Neutrophil (primary cell): Measurements from ENCODE around the gene RBMS3.

Source experiments
- H3K27ac ChIP-seq: fragments of 200-600 bp; sonication (generic); 2 replicates; pipeline ENCODE4 v1.5.1; 2016; ENCODE audit warnings: mild to moderate bottlenecking, moderate library complexity
- H3K27me3 ChIP-seq: fragments of 200-600 bp; sonication (generic); 2 replicates; pipeline ENCODE4 v1.6.0; 2016; ENCODE audit warnings: mild to moderate bottlenecking
- H3K36me3 ChIP-seq: fragments of 200-600 bp; sonication (generic); 2 replicates; pipeline ENCODE4 v1.5.1; 2017
- H3K4me1 ChIP-seq, 2 experiments: fragments of 200-600 bp in 1 of 2; sonication (generic) in 1 of 2; 1 replicate in 1 of 2; 2 replicates in 1 of 2; pipeline versions ENCODE4 v1.5.1 to v1.6.1; 2013 to 2016; ENCODE audit warnings: low read depth in 1 of 2, low read length in 1 of 2, mild to moderate bottlenecking in 1 of 2, moderate library complexity in 1 of 2; ENCODE audit not compliant: control insufficient read depth in 1 of 2, insufficient read depth in 1 of 2
- H3K4me3 ChIP-seq, 2 experiments: fragments of 200-600 bp in 1 of 2; sonication (generic) in 1 of 2; 1 replicate in 1 of 2; 2 replicates in 1 of 2; pipeline ENCODE4 v1.5.1; 2013 to 2016; ENCODE audit warnings: low read depth in 1 of 2, low read length in 1 of 2, mild to moderate bottlenecking in 1 of 2, moderate library complexity in 1 of 2
- H3K9me3 ChIP-seq: fragments of 200-600 bp; sonication (generic); 2 replicates; pipeline ENCODE4 v1.5.1; 2016
- CTCF ChIP-seq: fragments of 200-600 bp; sonication (generic); IDR thresholded peaks from 2 replicates; pipeline ENCODE4 v1.5.1; 2016; ENCODE audit warnings: antibody characterized with exemption

The RBMS3 gene

GRCh38 chr3:29741231-29741630 lies 460.4 kb downstream of the RBMS3 start:
- TF ChIP-seq CTCF, result no peak
- Histone ChIP-seq H3K27me3 (no peaks in the 10 kb centered on the region), H3K4me3 (no peak overlapping the region), H3K4me1 (no peaks in the 10 kb centered on the region), H3K9me3 (no peaks in the 10 kb centered on the region), H3K27ac (no peak overlapping the region), H3K36me3 (no peaks in the 10 kb centered on the region)

- TF ChIP-seq CTCF, result no peak
- Histone ChIP-seq H3K27ac (no peak overlapping the region), H3K9me3 (no peaks in the 10 kb centered on the region), H3K36me3 (no peaks in the 10 kb centered on the region), H3K4me3 (no peak overlapping the region), H3K4me1 (peaks cover 0 to 6% of the 10 kb centered on the region in 2 experiments), H3K27me3 (no peaks in the 10 kb centered on the region)
Observed at GRCh38 chr3:29745232-29745870, 464.5 kb downstream of the RBMS3 start.

- TF ChIP-seq CTCF, result no peak
- no peaks in the 10 kb centered on the region for H3K27me3 ChIP-seq
- no peak overlapping the region for H3K27ac ChIP-seq
- H3K9me3 ChIP-seq, result no peaks in the 10 kb centered on the region
- H3K4me3 ChIP-seq, result no peak overlapping the region
- H3K4me1 ChIP-seq, result peaks cover 0 to 6% of the 10 kb centered on the region in 2 experiments
- no peaks in the 10 kb centered on the region for H3K36me3 ChIP-seq
Observed at GRCh38 chr3:29746163-29746760, 465.4 kb downstream of the RBMS3 start.

GRCh38 chr3:29747991-29748390 lies 467.1 kb downstream of the RBMS3 start:
- Histone ChIP-seq H3K4me3 (no peak overlapping the region), H3K36me3 (no peaks in the 10 kb centered on the region), H3K27me3 (no peaks in the 10 kb centered on the region), H3K4me1 (peaks cover 0 to 6% of the 10 kb centered on the region in 2 experiments), H3K9me3 (no peaks in the 10 kb centered on the region), H3K27ac (no peak overlapping the region)
- no peak for TF ChIP-seq CTCF

- no peak overlapping the region for H3K4me3 ChIP-seq
- no peaks in the 10 kb centered on the region for H3K36me3 ChIP-seq
- H3K9me3 ChIP-seq, result no peaks in the 10 kb centered on the region
- H3K27ac ChIP-seq, result no peak overlapping the region
- peaks cover 0 to 6% of the 10 kb centered on the region in 2 experiments for H3K4me1 ChIP-seq
- no peaks in the 10 kb centered on the region for H3K27me3 ChIP-seq
- no peak for TF ChIP-seq CTCF
Observed at GRCh38 chr3:29751647-29752314, 470.9 kb downstream of the RBMS3 start.
